NCI-H1694 (cell line): ENCODE data around the gene SCAMP3.
A peak's percentile ranks its signal among the peaks of the same experiment; 100 is the strongest.
"Not testable (repeated sequence)": the region's sequence is repeated elsewhere in the genome, so short reads cannot be mapped to it uniquely, and the experiment has no call there.

Source experiments
- DNase-seq: peaks from one replicate; lab custom pipeline; 2025; lab: John Stamatoyannopoulos, UW

The SCAMP3 gene

GRCh38 chr1:155227261-155228095 lies 34.7 kb downstream of the SCAMP3 start:
- DNase-seq, result peak; percentile 100

DNA sequence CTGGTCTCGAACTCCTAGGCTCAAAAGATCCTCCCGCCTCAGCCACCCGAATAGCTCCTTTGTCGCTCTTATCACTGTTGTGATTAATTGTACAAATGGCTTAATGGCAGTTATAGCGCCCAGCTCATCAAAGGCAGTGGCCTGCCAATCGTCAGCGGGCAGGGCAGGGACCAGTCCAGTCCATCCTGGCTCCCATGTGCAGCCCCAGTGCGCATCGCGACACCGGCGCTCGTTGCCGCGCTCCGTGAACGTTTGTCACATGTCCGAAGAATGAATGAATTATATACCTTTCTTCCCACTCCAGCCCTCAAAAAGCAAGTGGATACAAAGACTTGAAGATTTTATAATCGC lies 35.3 kb downstream of the SCAMP3 start:
- peak; percentile 69 for DNase-seq

- peak; percentile 90 for DNase-seq
Observed at GRCh38 chr1:155226188-155226909, 35.8 kb downstream of the SCAMP3 start.

GRCh38 chr1:155225404-155225759 lies 36.8 kb downstream of the SCAMP3 start:
- not testable (repeated sequence) for DNase-seq

DNA sequence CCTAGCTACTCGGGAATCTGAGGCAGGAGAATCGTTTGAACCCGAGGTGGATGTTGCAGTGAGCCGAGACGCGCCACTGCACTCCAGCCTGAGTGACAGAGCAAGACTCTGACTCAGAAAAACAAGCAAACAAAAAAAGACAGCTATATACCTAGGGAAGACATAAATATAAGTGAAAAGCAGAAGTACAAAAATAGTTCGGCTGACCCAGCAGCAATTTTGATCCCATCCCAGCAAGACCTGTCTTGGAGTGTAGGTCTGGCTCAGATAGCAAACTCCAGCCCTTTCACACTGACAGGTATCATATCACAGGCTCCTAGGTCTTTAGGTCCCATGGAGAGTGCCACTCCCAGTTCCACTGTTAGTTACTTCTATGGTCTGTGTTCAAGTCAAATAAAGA lies 39.1 kb downstream of the SCAMP3 start:
- DNase-seq, result no peak

GRCh38 chr1:155220211-155220965 lies 41.8 kb downstream of the SCAMP3 start:
- not testable (repeated sequence) for DNase-seq

GRCh38 chr1:155219592-155220031 lies 42.5 kb downstream of the SCAMP3 start:
- DNase-seq, result no peak

DNA sequence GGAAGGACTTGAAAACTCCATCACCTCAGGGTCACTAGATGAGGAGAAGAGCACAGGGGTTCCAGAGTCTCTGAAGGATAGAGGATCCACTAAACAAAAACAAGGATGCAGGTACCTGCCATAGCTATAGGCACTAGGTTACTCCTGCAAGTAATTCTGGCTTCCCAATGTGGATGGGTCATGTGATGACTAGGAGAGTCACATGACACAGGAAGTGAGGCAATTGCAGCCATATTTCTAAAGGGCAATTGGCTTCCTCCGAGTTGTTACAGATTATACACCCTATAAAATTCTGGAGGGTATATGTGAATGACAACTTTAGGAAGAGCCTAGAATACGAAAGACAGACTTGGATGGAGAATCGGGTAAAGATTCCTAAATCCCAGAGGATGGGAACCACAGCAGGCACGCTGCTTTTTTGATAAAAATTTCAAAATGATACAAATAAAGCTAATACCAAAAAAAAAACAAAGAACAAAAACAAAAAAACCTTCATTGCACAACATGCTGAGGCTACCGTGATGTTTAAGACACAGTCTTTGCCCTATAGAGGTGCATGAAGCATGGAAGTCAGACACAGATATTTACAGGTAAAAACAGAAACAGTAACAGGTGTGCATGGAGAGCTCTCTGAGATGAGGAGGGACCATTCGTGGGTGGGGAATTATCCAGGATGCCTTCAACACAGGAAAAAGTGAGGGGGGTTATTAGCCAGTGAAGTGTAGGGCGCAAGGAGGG lies 43.1 kb downstream of the SCAMP3 start:
- DNase-seq, result peak; percentile 17

DNA sequence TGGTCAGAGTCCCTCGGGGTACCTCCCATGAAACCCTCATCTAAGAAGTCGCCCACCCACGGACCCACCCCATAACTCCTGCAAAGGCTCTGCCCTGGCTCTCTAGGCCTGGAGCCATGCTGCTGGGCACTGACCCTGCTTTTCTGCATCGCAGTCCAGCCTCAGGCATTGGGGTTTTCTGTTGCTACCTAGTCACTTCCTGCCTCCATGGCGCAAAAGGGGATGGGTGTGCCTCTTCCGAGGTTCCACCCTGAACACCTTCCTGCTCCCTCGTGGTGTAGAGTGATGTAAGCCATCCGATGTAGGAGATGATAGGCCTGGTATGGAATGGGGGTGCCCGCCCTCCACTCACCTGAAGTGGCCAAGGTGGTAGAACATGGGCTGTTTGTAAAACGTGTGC lies 47.5 kb downstream of the SCAMP3 start:
- DNase-seq, result not testable (repeated sequence)

GRCh38 chr1:155212051-155212440 lies 50.1 kb downstream of the SCAMP3 start:
- not testable (repeated sequence) for DNase-seq

DNA sequence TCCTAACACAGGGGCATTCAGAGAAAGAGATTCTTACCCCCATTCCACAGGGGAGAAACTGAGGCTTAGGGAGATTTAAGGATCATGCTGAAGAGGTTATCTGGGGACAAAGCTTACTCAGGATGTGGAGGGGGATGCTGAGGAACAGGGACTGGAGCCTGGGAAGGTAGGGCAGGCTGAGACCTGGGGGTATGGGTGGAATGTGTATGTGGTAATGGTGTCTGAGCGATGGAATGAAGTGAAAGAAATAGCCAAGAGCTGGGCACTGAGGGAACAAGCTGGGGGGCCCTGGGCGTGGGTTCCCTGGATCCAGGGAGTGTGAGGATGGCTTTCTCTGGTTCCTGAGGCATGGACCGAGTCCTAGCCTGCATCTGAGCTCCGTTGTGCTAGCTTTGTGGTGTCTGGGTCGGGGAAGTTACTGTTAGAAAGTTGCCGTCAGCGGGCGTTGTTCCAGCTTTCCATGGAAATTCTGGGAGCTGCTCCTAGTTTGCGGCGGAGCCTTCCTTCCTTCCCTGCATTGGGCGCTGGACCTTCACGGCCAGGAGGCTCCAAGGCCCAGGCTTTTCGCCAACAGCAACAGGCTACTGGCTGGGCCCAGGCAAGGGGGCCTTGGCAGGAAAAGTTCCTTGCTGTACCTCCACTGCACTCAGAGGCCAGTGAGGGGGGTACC lies 50.6 kb downstream of the SCAMP3 start:
- DNase-seq, result not testable (repeated sequence)

DNA sequence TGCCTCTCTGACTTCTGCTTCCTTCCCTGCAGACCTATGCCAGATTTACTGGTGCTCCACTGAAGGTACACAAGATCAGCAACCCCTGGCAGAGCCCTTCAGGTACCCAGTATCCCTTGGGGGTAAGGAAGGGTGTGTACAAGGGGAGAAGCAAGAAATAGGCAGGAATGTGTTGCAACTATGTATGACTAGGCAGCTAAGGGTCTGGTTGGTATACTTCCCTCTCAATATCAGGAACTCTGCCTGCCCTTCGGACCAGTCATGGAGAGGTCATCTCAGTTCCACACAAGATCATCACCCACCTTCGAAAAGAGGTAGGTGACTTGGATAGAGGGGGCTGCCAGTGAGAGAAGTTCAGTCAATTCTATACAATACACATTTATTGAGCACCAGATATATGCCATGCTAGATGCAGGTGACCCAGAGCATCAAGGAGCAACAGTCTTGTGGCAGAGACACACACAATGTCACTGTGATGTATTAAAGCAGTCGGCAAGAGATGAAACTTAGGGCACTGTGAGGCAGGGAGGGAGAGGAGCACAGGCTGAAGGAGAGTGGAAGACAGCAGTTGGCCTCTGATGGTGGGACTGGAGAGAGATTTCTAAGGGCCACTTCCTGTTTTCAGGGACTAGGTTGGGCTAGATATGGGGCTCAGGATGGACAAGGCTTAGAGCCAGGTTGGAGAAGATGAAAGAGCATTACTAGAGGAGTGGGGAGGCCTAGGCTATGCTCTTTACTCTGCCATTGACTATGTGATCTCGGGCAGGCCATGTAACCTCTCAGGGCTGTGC lies 51.7 kb downstream of the SCAMP3 start:
- DNase-seq, result no peak

GRCh38 chr1:155209312-155209721 lies 52.8 kb downstream of the SCAMP3 start:
- DNase-seq, result no peak

- peak; percentile 76 for DNase-seq
Observed at GRCh38 chr1:155208541-155209311, 53.4 kb downstream of the SCAMP3 start, which contains the start of gene MTX1. Gene MTX1, plus strand, starts transcription at chr1:155208695. Its CDS starts 110 bp downstream, at chr1:155208805.

DNA sequence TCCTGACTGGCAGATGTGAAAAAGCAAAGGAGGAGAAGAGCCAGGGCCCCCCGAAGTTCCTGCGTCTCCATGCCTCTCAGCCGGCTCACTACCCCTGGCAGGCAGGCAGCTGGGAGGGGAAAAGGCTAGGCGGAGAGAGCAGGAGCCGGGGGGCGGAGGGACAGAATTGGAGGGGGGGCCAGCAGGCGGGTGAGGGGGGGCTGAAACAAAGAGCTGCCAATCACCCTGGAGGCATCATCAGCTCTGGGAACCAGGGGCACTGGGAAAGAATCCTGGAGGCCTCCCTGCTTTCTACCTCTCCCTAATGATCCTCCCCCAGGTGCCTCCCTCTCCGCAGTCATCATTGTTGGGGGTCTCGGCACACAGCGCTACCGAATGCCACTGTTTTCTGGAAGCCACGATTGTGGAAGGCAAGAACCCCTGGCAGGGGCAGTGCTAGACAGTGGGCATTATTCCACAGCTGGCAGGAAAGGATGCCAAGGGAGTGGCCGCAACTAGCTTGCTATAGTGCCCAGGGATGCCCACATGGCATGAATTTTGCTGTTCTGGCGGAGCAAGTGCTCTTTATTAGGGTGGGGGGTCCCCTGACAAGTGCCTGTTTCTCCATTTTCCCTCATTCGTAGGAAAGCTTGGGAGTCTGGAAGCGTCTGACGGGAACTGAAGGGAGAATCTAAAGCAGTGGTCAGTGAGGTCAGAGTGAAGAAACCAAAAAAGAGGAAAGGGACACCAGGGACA lies 54.2 kb downstream of the SCAMP3 start, which contains the start of gene THBS3:
TSS of gene THBS3 (minus strand) at position 92 of the 735 bp plus-strand sequence. CDS start at position 71, 21 bp downstream.
- peak; percentile 93 for DNase-seq

DNA sequence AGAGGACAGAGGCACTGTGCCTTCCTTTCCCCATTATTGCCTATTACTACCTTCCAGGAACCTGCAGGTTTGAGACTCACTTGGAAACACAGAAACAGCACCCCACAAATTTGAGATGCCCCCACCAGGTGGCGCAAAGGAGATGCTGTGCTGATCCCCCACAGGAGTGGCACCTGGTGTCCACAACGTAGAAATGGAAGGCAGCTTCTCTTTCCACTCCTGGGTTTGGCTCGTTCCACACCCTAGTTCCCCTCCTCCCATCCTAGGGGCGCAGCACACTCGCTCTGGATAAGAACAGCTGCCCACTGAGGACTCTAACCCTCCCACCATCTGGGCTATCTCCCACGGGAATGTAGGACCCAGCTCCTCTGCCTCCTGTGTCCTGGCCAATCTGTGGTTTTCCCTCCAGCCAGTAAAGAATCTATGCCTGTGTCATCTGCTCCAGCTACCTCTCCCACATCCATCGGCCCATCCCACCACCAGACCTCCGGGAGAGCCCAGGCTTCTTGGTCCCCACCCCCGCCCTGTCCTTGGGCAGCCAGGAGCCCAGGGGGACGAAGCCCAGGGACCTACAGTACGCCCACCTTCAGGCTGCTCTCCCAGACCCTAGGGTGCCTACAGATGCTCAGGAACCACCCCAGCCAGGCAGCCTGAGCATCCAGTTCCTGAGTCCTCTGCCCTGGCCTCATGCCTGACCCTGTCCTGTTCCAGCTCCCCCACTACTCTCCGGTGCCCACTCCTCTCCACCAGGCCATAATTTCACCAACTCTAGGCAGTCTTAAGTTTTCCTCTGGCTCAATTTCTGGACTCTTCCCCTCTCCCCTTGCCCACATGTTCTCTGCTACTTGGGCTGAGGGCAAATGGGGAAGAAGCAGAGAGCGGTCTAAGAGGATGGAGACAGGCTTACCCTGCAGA lies 55.0 kb downstream of the SCAMP3 start:
- DNase-seq, result peak; percentile 97
